Stimulated activated CD4-positive, alpha-beta T cell treated with anti-CD3 and anti-CD28 coated beads, Interleukin-15, amount 100 ng/mL, for 48 hours (primary cell): ENCODE measurements around the gene PRDM11.

Source experiments
- DNase-seq, 2 donors: peaks; one replicate each; pipeline ENCODE4 v3.0.0-alpha.2; 2020; ENCODE audit warnings: low read depth in 2 of 2

PRDM11 gene

DNA sequence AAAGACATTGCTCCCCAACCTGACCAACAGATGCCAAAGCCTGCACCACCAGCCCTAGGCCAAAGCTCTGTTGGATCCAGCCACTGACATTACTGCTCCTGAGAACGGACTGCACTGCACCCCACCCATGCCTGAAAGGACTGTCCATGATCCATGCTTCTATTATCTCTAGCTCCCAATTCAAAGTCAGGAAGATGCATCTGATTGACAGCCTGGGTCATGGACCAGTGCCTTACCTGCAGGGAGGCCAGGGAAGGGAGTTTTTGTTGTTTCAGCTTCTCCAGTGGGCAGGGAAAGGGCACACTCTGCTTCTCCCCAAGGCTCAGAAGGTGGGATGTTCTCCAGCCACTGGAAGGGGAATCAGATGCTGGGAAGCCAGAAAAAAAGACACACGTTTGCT is 4.8 kb upstream of the PRDM11 start:
- DNase-seq: no peak

DNA sequence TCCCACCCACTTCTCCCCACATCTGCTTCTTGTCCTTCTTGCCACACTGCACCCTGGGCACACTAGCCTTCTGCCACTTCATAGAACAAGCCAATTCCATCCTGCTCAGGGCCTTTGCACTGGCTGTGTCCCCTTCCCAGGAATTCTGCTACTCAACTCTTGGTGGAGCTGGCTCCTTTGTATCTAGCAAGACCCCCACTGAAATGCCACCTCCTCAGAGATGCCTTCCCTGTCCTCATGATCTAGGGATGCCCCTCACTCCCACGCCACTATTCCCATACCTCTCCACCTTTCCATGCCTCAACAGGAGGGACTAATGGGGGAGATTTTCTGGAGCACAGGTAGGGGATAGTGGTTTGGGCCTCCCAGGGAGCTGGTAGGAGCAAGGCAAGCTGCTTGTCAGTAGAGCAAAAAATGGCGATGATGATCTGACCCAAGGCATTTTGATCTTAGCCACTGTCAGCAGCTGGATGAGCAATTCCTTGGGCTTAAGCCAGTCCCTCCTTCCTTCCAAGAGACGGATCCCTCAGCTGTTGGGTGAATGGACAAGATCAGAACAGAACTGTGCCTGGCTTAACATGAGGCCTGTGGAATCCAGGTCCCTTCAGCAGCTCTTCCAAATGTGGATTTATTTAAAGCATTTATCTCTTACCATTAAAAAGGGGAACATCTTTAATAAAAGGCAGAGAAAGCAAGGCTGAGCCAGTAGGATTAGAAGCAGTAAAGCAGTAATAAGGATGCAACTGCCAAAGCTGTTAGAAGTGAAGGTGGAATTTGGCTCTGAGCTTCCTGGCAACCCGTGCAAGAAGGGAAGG is 4.0 kb upstream of the PRDM11 start:
- no peak for DNase-seq

DNA sequence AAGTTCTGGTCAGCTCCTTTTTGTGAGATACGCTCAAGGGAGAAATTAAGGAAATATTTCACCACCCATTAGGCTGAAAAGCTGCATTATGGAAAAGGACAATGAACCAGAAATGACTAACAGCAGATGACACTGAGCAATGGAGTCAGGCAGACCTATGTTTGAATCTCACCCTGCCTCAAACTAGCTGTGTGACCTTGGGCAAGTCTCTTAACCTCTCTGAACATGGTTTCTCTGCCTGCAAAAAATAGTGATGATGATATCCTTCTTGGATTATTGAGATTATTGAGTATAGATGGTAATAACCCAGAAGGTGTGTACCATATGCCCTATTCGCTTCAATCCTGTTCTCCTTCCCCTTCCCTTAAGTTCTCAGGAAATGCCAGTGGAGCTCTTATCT is 2.9 kb upstream of the PRDM11 start:
- DNase-seq: no peak

DNA sequence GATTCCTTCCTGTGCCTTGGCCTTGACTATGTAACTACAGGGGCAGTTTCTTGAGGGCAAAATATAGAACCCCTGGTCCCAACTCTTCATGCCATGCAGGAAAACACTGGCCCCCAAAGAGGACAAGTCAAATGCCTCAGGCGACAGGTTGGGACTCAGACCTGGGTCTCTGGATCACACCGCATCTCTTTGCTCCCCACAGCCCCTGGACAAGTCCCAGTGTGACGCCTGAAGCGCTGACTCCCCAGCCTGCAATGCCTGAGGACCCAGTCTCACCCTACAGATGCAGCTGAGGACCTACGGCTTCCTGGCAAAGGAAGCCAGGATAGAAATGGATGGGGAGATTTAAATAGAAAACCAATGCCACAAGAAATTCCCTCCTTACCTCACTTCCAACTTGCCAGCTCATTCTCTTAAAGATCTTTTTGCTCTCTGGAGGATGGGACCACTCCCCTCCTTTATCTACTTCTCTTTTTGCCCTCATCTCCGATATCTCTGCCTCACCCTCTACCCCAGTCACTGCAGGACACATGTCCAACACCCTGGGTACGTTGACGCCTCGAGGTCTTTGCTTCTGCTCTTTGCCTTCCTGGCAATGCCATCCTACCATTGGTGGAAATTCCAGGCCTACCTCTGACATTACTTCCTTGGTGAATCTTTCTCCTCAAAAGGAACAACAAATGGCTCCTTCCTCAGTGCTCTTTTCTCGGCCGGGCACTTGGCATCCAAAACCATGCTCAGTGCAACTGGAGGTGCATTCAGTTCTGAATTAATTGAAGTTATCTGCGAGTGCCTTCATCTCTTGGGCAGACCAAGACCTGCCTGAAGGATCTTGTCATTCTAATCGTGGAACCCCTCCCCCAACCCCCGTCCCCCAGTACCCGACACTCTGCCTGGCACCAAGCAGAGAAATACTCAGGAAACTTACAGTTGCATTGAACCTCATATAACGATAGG is 2.0 kb upstream of the PRDM11 start:
- DNase-seq: no peak

DNA sequence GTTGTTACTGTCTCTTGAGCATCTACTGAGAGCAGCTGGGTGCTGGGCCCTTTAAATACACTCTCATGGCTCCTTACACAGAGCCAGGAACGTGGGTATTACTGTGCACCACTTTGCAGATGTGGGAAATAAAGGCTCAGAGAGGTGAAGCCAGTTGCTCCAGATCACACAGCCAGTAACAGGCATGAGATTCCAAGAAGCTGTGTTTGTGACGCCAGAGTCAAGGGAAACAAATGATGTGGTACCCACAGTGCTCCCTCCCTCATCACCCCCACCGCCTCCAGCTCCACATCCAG is 1.4 kb upstream of the PRDM11 start:
- DNase-seq: no peak

DNA sequence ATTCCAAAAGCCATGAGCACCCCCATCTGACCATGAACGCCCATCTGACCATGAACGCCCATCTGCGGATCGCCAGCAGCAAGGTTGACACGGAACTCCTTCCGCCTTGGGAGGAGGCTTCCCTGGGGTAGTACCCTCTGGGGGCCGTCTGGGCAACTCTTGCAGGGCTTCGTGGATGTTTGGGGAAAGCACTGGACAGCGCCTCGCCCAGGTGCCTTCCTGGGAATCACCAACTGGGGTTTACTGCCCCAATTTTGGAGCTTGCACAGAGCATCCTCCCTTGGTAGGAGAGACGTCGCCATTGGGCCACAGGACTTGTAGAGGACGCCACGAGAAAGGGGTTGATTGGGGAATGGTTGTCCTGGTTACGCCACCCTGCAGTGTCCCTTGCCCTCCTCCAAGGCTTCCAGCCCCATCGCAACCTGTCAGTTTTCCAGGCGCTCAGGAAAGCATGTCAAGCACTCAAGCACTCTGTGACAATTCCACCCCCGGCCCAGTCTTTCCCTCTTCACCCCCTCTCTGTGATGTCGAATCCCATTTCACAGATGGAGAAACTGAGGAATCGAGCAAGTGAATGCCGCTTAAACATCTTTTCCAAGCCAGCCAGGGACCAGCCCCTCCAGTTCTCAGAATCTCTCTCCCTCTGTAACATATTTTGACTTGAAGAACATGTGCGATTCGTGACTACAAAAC is 914 bp upstream of the PRDM11 start:
- DNase-seq: no peak

DNA sequence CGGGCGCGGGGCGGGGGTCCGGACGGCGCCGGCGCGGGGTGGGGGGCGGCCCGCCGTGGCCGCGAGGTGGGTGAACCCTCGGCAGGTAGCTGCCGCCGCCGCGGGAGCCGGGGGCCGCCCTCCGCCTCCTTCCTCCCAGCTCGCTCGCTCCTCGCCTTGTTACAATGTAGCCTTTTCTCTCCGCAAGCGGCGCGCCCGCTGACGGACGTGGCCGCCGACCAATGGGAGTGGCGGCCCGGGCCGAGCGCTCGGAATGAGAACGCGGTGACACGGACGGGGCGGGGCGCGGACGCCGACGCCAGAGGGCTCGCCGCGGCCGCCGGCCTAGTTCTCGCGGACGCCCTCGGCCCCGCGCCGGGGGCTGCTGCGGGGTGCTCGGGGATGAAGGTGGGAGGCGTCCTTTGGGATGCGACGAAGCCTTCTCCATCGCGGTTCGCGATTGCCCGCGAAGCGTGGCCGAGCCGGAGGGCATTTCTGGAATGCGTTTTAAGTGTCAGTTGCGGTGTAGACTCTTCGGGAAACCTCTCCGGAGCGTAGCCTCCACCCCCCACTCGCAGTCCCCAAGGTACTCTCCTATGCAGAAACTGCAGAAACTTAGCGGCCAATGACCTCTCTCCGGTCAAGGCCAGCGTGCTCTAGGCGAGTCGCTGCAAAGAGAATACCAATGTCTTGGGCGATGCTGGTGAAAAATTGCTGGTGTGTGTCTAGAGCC is 734 bp downstream of the PRDM11 start:
- peak; percentile 81 to 90 for DNase-seq

DNA sequence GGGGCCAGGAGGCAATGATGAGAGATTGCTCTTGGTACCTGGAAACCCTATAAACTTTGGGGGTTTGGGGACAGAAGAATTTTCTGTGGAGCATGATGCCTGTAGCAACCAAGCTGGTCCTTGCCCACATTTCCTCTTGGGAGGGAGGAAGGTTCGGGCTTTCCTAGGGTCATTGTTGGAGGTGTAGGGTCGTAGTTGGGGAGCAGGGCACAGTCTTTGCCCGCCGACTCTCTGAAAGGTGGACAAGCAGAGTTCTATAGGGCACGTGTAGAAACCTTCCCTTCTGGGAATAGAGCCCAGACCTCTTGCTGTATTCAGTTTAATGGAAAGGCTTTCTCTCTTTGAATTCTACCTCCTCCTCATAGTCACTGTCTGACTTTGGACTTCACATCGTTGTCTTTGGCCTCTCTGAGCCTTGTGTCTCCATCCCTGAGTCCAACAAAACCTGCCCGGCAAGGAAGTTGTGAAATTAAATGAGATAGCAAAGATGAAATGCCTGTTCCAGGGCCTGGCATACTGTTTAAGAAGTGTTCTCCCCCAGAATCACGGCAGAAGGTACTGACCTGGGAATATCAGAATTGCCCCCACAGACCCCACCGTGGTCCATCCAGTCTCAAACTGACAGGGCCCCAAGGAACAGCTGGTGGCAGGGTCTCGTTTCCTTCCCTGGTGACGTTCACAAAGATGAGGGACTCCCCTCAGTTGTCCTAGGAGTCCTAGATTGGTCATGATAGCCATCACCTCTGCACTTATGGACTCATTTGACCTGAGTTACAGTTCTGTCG is 1.6 kb downstream of the PRDM11 start:
- no peak for DNase-seq

DNA sequence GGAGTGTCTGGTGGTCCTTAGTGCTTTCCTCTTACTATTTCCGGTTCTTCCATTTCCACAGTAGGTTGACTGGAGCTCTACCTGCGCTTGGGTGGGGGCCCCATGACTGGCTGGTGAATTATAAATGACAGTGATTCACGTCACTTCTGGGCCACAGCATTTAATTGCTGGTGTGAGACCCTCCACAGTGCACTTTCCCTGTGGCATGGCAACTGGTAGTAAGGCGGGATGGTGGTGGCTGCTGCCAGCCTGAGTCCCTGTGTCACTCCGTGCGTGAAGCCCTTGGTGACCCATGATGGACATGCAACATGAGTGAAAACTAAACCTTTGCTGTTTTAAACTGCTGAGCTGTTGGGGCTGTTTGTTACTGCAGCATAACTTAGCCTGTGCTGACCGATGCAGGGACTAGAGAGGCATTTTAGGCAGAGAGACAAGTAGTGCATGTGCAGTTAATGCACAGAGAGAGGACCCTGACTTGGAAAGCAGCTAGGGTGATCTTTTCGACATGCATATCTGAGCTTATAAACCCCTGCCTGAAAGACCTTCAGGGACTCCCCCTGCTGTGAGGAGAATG is 3.1 kb downstream of the PRDM11 start:
- no peak for DNase-seq

DNA sequence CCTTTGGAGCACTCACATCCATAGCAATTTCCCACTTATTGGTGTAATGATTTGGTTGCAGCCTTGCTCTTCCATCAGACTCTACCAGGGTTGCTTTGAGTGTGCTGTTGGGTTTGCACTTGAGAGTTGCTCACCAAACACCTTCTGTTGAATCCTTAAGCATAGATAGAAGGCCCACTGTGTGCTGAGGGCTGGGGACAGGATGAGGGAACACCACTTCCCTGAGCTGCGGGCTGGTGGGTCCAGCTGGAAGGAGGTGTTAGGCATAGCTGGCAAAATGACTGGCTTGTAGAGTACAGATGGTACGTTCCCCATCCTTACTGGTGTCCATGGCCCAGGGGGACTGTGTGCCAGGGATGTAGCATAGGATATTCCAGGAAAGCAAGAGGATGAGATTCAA is 3.9 kb downstream of the PRDM11 start:
- no peak for DNase-seq

DNA sequence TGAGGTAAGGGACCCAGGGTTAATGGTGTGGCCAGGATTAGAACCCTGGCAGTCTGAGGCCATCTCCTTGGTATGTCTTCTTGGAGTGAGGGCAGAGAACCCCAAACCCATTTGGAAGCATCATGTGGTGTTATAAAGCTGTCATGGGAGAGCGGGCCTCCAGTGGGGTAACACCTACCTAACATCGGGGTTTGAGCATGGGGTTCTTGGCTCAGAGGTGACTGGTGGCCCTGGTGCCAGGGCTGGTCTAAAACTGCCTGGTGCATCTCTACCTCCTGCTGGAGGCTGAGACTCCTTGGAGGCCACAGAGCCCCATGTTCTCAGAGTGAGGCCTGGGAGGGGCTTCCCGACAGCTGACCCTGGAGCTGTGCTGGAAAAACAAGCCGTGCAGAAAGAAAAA is 4.5 kb downstream of the PRDM11 start:
- no peak for DNase-seq

DNA sequence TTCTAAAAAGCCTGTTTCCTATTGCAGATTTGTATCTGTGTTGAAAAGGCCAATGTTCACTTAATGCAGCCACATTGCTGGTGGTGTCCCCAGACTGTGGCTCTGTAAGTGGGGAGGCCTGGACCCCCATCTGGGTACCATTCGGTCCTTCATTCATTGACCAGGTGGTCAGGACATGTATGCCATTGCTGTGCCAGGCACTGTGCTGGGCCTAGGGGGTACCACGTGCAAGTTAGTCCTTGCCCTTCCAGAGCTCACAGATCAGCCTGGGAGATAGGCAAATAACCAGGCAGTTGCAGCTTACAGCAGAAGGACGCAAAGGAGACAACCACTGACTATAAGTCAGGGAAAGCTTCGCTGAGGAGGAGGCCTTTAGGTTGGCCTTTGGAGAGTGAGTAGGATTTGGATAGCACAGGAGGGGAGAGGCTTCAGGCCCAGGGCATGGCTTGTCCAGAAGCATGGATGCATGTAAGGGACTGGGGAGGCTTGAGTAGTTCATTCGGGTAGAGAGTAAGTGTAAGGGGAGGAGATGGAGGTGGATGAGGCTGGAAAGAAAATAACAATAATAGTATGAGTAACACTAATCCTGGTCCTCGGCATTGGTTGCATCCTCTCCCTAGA is 5.0 kb downstream of the PRDM11 start:
- no peak for DNase-seq

DNA sequence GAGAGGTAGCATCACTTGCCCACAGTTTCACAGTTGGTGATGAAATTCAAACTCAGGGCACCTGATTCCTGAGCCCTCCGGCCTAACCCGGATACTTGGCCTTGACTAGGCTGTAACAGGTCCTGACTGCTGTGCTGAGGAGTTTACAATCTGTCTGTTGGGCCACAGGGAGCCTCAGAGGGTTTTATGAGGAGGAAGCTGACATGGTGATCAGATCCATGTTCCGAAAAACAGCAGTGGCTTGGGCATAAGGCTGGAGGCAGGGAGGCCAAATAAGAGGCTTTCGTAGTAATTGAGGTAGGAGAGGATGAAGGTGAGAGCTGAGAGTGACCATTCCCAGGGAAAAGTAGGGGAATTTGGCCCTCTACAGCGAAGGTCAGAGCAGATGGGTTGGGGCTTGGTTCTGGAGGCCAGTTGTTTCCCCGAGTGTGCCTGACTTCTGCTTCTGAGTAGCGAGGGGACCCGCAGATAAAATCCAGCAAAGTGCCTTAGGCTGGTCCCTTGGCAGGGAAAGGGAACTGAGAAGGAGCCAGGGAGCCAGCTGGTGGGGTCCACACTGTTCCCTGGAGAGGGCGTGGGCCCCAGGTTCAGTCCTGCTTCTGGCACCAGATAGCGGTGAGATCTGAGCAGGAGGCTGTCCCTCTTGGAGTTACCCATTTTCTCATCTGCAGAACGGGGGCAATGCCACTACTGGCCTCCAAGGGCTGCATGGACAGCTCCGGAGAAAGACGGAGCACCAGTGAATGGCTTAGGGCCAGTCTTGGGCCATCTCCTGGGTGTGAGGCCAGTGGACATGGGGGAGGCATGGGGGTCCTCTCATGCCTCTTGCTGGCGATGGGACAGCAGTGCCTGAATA is 6.5 kb downstream of the PRDM11 start:
- no peak for DNase-seq

DNA sequence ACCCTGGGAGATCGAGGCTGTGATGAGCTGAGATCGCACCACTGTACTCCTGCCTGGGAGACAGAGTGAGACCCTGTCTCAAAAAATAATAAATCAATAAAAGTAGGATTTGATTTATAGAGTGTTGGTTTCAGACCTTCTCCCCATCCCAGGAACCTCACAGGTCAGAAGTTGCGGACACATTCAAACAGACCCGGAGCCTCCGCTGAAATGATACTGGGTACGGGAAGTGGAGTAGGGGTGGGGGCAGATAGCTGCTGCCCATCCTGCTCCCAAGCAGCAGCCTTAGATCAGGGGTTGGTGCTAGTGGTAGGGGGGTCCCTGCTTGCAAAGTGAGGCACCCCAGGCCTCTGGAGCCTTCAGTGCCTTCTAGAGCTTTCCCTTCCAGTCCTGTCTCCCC is 7.8 kb downstream of the PRDM11 start:
- DNase-seq: no peak

DNA sequence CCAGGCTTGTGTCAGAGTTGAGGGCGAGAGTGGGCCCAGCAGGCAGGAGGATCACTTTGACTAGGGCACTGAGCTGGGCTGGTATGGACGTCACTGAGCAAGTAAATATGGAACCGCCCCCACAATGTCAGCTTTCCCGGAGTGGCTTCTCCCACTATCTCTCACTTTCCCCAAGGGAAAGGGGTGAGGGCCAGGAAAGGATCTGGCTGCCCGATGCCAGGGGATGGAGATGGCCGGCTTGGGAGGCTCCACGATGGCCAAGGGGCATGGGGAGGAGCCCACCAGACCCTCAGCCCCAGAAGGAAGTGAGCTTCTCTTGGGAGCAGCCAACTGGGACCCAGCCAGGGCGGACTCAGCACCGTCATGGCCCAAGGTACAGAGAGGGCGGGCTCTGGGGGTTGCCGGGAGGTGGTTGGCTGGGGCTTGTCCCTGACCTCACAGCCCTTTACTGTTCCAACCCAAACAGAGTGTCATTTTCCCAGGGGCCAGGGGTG is 8.7 kb downstream of the PRDM11 start:
- no peak for DNase-seq

DNA sequence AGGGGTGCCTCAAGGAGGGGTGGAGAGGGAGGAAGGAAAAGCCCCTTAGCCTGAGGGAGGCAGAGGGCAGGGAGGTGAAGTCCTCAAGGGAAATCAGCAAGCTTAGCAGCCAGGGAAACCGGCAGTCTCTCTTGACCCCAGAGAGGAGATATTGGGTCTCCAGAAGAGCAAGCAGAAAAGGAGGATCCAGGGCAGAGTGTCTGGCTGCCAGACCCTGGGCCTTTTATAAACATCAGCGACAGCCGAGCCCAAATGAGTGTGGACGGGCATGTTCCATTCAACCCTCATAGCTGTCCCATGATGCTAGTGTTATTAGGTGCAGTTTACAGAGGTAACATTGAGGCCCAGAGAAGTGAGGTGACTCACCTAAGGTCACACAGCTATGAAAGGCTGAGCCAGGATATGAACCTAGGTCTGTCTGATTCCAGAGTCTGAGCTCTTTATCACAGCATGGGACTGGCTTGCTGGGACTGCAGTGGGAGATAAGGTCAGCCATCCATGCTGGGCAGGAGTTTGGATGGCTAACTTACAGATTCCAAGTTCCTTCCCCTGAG is 9.3 kb downstream of the PRDM11 start:
- DNase-seq: no peak

DNA sequence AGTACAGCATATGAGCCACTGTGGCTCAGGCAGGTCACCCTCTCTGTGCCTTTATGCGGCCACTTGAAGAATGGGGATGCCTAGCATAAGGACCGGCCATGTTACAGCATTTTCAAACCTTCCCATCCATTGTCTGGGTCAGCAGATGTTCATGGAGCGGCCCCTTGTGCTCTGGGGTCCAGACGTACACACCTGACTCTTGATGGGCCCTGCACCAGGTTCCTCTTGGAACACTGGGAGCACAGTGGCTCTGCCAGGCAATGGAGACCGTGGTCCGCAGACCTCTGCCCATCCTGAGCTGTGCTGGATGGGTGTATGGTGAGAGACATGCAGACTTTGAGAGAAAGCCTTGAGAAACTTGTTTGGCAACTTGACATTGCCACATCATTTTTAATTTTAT is 9.8 kb downstream of the PRDM11 start:
- no peak for DNase-seq

DNA sequence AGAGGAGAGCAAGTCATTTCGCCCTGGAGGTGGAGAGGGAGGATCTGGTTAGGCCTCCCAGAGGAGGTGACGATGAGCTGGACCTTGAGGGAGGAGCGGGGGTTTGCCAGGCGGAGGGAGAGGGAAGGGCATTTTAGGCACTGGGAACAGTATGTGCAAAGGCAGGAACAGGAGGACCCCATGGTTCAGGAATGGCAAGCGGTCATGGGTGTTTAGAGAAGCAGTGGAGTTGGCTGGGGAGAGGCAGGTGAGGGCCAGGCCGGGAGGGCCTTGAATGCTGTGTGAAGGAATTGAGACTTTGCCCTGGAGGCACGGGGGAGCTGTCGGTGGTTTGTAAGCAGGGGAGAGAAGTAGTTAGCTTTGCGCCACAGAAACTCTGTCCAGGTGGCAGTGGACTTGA is 10.3 kb downstream of the PRDM11 start:
- DNase-seq: no peak
